ENCODE results near the gene FAM180B.

Gene FAM180B

DNA sequence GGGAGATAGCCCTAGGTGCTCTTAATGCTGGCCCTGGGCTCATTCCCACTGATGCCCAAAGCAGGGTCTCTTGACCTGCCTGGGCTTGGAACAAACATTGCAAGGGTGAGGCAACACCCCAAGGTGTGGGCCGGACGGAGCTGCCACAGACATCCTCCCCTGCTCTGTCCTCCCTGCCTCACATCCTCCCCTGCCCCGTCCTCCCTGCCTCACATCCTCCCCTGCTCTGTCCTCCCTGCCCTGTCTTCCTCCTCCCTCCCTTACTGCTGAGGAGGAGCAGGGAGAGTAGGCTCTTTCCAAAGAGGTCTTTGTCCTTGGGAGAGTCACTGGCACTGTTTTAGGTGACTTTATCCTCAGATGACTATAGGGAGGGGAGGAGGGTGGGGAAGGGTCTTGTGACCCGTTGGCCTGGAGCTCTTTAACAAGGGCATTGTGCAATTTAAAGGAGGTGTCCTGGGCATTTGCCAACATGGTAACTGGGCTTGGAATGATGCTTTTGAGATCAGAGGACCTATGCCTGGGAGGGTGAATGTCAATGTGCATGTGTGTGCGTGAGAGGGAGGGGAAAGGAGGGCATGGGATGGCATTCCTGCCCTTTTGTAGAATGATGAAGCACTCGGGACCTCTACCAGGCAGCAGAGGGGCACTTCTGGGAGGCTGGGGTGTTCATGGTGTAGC is 700 bp downstream of the FAM180B start:
- peaks cover under 1% of the 10 kb centered on the region; the same call in 1 of the 2 replicates for H3K27me3 ChIP-seq (ENCODE audit: control insufficient read depth, insufficient read depth, low read length)
- no peak overlapping the region for H3K27ac ChIP-seq (ENCODE audit: low read length)
- DNase-seq (ENCODE audit: low read depth, low spot score): no peak
- WGBS (ENCODE audit: insufficient coverage, insufficient read length): no CpG with 5 or more reads among the region's 6 CpGs
- peaks cover 3% of the 10 kb centered on the region; the same call in 1 of the 2 replicates for H3K4me1 ChIP-seq (ENCODE audit: control insufficient read depth, insufficient read depth, low read length)
- H3K4me3 ChIP-seq (ENCODE audit: low read length): no peak overlapping the region
- H3K9me3 ChIP-seq (ENCODE audit: control insufficient read depth, insufficient read depth, low read length): no peaks in the 10 kb centered on the region
- H3K36me3 ChIP-seq (ENCODE audit: control insufficient read depth, insufficient read depth, low read length): peaks cover 12% of the 10 kb centered on the region; the same call in 1 of the 2 replicates

DNA sequence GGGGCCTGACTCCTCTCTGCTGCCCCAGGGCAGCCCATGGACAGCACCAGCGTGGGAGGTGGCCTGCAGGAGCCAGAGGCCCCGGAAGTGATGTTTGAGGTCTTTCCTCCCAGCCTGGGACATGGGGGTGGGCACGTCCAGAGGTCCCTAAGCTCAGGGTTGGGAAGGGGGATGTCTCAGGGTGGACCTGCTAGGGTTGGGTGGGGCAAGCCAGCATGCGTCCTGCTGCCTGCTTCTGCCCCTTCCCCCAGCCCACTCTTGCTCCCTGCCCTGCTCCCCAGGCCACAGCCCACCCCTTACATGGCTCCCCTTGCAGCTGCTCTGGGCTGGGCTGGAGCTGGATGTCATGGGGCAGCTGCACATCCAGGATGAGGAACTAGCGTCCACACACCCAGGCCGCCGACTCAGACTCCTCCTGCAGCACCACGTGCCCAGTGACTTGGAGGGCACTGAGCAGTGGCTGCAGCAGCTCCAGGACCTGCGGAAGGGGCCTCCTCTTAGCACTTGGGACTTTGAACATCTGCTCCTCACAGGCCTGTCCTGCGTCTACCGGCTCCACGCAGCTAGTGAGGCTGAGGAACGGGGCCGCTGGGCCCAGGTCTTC is 1.3 kb downstream of the FAM180B start:
- no peak for DNase-seq (ENCODE audit: low read depth, low spot score)
- no CpG with 5 or more reads among the region's 14 CpGs for WGBS (ENCODE audit: insufficient coverage, insufficient read length)

DNA sequence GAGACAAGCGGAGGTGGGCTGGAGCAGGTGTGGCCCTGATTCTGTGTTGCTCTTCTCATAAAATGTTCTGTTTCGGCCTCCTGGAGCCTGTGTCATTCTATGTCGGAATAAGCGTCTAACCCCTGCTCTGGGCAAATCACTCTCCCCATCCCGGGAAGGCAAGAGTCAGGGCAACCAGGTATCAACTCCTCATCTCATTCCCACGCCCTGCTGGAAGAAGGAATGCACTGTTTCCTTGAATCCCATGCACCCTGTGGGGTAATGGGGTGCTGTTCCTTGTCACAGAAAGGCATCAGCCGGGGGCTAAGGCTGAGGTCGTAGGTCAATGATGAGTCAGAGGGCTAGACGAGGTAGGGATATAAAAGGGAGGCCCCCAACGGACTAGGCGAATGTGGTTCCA is 2.6 kb downstream of the FAM180B start:
- no CpG with 5 or more reads among the region's 11 CpGs for WGBS (ENCODE audit: insufficient coverage, insufficient read length)
- H3K9me3 ChIP-seq (ENCODE audit: control insufficient read depth, insufficient read depth, low read length): no peaks in the 10 kb centered on the region
- H3K27me3 ChIP-seq (ENCODE audit: control insufficient read depth, insufficient read depth, low read length): peaks cover 17% of the 10 kb centered on the region; the same call in 1 of the 2 replicates
- H3K4me3 ChIP-seq (ENCODE audit: low read length): no peak overlapping the region
- peaks cover 3% of the 10 kb centered on the region; the same call in 1 of the 2 replicates for H3K4me1 ChIP-seq (ENCODE audit: control insufficient read depth, insufficient read depth, low read length)
- 0 out of 2 replicates have a peak, but pooled peaks cover 3% of the 10 kb centered on the region for H3K36me3 ChIP-seq (ENCODE audit: control insufficient read depth, insufficient read depth, low read length)
- no peak overlapping the region for H3K27ac ChIP-seq (ENCODE audit: low read length)
- no peak for DNase-seq (ENCODE audit: low read depth, low spot score)

More for the DNA sequence above, 1.3 kb downstream of the FAM180B start:
- H3K4me1 ChIP-seq (ENCODE audit: control insufficient read depth, insufficient read depth, low read length): peaks cover 3% of the 10 kb centered on the region; the same call in 1 of the 2 replicates
- H3K9me3 ChIP-seq (ENCODE audit: control insufficient read depth, insufficient read depth, low read length): no peaks in the 10 kb centered on the region
- peaks cover 7% of the 10 kb centered on the region; the same call in 1 of the 2 replicates for H3K27me3 ChIP-seq (ENCODE audit: control insufficient read depth, insufficient read depth, low read length)
- H3K36me3 ChIP-seq (ENCODE audit: control insufficient read depth, insufficient read depth, low read length): peaks cover 11% of the 10 kb centered on the region; the same call in 1 of the 2 replicates
- H3K27ac ChIP-seq (ENCODE audit: low read length): no peak overlapping the region
- no peak overlapping the region for H3K4me3 ChIP-seq (ENCODE audit: low read length)

DNA sequence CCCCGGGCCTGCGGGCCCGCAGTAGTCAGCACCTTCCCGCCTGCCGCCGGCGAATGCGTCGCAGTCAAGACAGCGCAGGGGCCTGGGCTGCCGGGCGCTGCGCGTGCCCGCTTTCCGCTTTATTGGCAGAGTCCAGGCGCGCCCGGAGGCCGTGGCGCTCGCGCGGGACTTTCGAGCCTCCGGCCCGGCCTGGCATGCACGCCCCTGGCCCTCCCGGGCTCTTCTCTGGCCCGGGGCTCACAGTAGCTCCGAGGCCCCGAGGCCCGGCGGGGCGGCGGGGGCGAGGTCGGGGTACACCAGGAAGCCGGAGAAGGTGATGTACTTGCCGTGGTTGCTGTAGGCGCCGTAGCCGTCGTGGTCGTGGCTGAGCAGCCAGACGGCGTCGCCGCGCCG is 3.1 kb downstream of the FAM180B start:
- peaks cover 3% of the 10 kb centered on the region; the same call in 1 of the 2 replicates for H3K4me1 ChIP-seq (ENCODE audit: control insufficient read depth, insufficient read depth, low read length)
- peaks cover 20% of the 10 kb centered on the region; the same call in 1 of the 2 replicates for H3K27me3 ChIP-seq (ENCODE audit: control insufficient read depth, insufficient read depth, low read length)
- no peak overlapping the region for H3K27ac ChIP-seq (ENCODE audit: low read length)
- no peaks in the 10 kb centered on the region for H3K9me3 ChIP-seq (ENCODE audit: control insufficient read depth, insufficient read depth, low read length)
- H3K4me3 ChIP-seq (ENCODE audit: low read length): peak overlapping the region; percentile 15; the same call in 1 of the 2 replicates
- DNase-seq (ENCODE audit: low read depth, low spot score): no peak
- WGBS (ENCODE audit: insufficient coverage, insufficient read length): no CpG with 5 or more reads among the region's 51 CpGs
- H3K36me3 ChIP-seq (ENCODE audit: control insufficient read depth, insufficient read depth, low read length): no peaks in the 10 kb centered on the region

DNA sequence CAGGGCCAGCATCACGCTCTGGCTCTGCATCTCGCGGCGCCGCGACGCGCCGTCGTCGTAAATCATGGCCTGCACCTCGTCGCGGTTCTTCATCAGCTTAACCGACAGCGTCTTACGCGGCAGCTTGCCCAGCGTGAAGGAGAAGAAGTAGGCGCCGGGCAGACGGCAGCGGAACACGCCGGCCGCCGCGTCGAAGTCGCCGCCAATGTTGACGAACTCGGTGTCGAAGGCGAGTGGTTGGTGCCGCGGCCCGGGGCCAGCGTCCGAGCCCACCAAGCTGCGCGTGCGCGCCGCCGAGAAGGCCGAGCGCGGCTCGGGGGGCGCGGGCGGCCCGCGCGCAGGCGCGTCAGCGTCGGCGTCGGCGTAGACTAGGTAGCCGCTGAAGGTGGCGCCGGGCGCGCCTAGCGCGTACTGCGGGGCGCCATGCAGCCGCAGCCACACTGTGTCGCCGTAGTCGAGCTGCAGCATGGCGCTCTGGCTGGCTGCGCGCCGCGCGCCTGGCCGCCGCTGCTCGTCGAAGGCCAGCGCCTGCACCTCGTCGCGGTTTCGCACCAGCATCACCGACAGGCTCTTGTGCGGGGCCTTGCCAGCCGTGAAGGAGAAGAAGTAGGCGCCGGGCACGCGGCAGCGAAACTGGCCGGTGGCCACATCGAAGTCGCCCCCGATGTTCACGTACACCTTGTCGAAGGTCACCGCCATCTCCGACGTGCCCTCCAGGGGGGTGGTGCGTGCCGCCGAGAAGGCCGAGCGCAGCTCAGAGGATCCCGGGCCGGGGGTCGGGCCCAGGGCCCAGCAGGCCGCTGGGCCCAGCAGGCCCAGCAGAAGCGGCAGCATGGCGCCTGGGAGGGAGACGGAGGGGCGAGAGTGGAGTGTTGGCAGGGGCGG is 3.7 kb downstream of the FAM180B start:
- no CpG with 5 or more reads among the region's 122 CpGs for WGBS (ENCODE audit: insufficient coverage, insufficient read length)
- peaks cover 3% of the 10 kb centered on the region; the same call in 1 of the 2 replicates for H3K4me1 ChIP-seq (ENCODE audit: control insufficient read depth, insufficient read depth, low read length)
- peak overlapping the region; percentile 15; the same call in 1 of the 2 replicates for H3K4me3 ChIP-seq (ENCODE audit: low read length)

DNA sequence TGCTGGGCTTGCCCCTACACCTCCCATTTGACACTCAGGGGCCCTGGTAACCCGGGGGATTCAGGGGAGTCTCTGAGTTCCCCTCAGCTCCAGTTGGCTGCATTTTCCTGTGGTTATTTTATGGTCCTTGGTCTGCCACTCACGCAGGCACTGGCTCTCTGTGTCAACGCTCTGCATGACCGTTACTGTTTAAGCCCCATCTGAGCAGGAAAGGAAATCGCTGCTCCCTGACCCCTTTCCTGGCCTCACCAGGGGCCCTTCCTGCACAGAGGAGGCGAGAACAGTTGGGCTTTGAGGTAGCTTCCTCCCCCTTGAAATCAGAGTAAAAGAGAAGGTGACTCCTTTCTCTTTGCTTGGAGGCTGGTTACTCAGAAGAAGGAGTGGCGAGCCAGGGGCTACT is 5.3 kb downstream of the FAM180B start:
- Histone ChIP-seq H3K9me3 (ENCODE audit: control insufficient read depth, insufficient read depth, low read length) (no peaks in the 10 kb centered on the region), H3K27me3 (ENCODE audit: control insufficient read depth, insufficient read depth, low read length) (peaks cover 25% of the 10 kb centered on the region; the same call in 1 of the 2 replicates), H3K27ac (ENCODE audit: low read length) (no peak overlapping the region), H3K4me1 (ENCODE audit: control insufficient read depth, insufficient read depth, low read length) (peaks cover 3% of the 10 kb centered on the region; the same call in 1 of the 2 replicates), H3K36me3 (ENCODE audit: control insufficient read depth, insufficient read depth, low read length) (no peaks in the 10 kb centered on the region), H3K4me3 (ENCODE audit: low read length) (no peak overlapping the region)
- WGBS (ENCODE audit: insufficient coverage, insufficient read length): no CpG with 5 or more reads among the region's 7 CpGs
- DNase-seq (ENCODE audit: low read depth, low spot score): no peak

More for the DNA sequence above, 3.7 kb downstream of the FAM180B start:
- Histone ChIP-seq H3K9me3 (ENCODE audit: control insufficient read depth, insufficient read depth, low read length) (no peaks in the 10 kb centered on the region), H3K36me3 (ENCODE audit: control insufficient read depth, insufficient read depth, low read length) (no peaks in the 10 kb centered on the region), H3K27ac (ENCODE audit: low read length) (no peak overlapping the region), H3K27me3 (ENCODE audit: control insufficient read depth, insufficient read depth, low read length) (peaks cover 25% of the 10 kb centered on the region; the same call in 1 of the 2 replicates)
- DNase-seq (ENCODE audit: low read depth, low spot score): no peak

DNA sequence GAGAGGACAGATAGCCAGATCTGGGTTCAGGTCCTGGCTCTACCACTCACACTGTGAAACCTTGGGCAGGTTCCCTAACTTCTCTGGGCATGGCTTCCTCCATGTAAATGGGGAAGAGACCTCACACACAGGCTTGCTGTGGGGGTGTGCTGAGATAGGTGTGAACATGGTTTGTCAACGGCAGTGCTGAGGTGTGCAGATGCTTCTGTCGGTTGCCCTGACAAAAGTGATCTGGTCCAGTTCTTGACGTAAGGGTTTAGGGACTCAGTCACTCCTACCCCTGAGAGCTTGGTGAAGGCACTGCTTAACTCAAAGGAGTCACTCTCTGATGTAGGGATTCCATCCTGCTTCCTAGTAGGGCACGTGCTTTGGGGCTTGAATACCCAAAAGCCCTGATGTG is 5.8 kb downstream of the FAM180B start:
- Histone ChIP-seq H3K36me3 (ENCODE audit: control insufficient read depth, insufficient read depth, low read length) (no peaks in the 10 kb centered on the region), H3K27me3 (ENCODE audit: control insufficient read depth, insufficient read depth, low read length) (peaks cover 25% of the 10 kb centered on the region; the same call in 1 of the 2 replicates), H3K4me1 (ENCODE audit: control insufficient read depth, insufficient read depth, low read length) (peaks cover 3% of the 10 kb centered on the region; the same call in 1 of the 2 replicates), H3K27ac (ENCODE audit: low read length) (no peak overlapping the region), H3K4me3 (ENCODE audit: low read length) (no peak overlapping the region), H3K9me3 (ENCODE audit: control insufficient read depth, insufficient read depth, low read length) (no peaks in the 10 kb centered on the region)
- DNase-seq (ENCODE audit: low read depth, low spot score): no peak
- WGBS (ENCODE audit: insufficient coverage, insufficient read length): no CpG with 5 or more reads among the region's 4 CpGs

DNA sequence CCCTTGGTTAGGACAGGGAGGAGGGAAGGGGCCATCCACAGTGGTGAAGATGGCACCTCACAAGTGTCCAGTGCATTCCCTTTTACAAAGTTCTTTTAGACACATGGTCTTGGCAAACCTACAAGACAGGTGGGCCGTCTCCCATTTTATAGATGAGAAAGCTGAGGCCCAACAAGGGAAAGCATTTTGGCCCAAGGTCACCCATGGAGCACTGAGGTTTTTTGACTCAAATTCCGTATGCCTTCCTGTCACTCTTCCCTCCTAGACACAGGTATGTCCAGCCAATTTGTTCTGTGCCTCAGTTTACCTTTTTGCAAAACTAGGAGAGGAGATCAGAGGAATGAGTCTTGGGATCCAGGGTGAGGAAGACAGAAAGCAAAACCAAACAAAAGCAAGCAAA is 6.5 kb downstream of the FAM180B start:
- Histone ChIP-seq H3K27me3 (ENCODE audit: control insufficient read depth, insufficient read depth, low read length) (peaks cover 25% of the 10 kb centered on the region; the same call in 1 of the 2 replicates), H3K4me3 (ENCODE audit: low read length) (no peak overlapping the region), H3K4me1 (ENCODE audit: control insufficient read depth, insufficient read depth, low read length) (peaks cover 3% of the 10 kb centered on the region; the same call in 1 of the 2 replicates), H3K9me3 (ENCODE audit: control insufficient read depth, insufficient read depth, low read length) (no peaks in the 10 kb centered on the region), H3K36me3 (ENCODE audit: control insufficient read depth, insufficient read depth, low read length) (no peaks in the 10 kb centered on the region), H3K27ac (ENCODE audit: low read length) (no peak overlapping the region)
- WGBS (ENCODE audit: insufficient coverage, insufficient read length): no CpG with 5 or more reads among the region's 2 CpGs
- DNase-seq (ENCODE audit: low read depth, low spot score): no peak

DNA sequence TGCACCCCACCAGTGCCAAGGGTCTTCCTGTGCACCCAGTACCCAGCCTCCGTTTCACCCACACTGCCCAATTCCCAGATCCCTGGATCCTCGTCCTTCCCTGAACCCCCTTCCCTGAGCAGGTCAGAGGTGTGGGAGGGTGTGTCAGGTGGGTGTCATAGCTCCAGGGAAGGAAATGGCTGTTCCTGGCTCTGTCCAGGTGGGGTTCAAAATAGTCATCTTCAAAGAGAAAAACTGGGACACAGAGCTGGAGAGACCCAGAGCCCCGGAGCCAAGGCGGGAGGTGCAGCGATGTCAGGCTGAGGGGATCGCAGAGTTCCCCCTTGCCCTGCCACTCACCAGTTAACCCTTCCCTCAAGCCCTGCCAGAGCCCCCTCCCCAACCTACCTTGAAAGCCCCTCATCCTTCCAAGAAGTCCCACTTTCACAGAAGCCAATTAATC is 7.0 kb downstream of the FAM180B start:
- Histone ChIP-seq H3K36me3 (ENCODE audit: control insufficient read depth, insufficient read depth, low read length) (no peaks in the 10 kb centered on the region), H3K4me3 (ENCODE audit: low read length) (peak overlapping the region; percentile 71; the same call in 1 of the 2 replicates), H3K27ac (ENCODE audit: low read length) (no peak overlapping the region), H3K4me1 (ENCODE audit: control insufficient read depth, insufficient read depth, low read length) (peaks cover 3% of the 10 kb centered on the region; the same call in 1 of the 2 replicates), H3K9me3 (ENCODE audit: control insufficient read depth, insufficient read depth, low read length) (no peaks in the 10 kb centered on the region), H3K27me3 (ENCODE audit: control insufficient read depth, insufficient read depth, low read length) (peaks cover 25% of the 10 kb centered on the region; the same call in 1 of the 2 replicates)
- no peak for DNase-seq (ENCODE audit: low read depth, low spot score)
- WGBS (ENCODE audit: insufficient coverage, insufficient read length): no CpG with 5 or more reads among the region's 6 CpGs

Measured in iPS DF 6.9 (cell line).